HG03342 (cell line): ENCODE data around the gene COQ9.
"Not testable (repeated sequence)": the region's sequence is repeated elsewhere in the genome, so short reads cannot be mapped to it uniquely, and the experiment has no call there.

Experiments used
- ATAC-seq: cut with Tn5 transposase; IDR thresholded peaks from one replicate; pipeline ENCODE4 v1.9.1; 2021; ENCODE audit warnings: mild to moderate bottlenecking, moderate library complexity; ENCODE audit not compliant: unreplicated experiment

Gene COQ9

DNA sequence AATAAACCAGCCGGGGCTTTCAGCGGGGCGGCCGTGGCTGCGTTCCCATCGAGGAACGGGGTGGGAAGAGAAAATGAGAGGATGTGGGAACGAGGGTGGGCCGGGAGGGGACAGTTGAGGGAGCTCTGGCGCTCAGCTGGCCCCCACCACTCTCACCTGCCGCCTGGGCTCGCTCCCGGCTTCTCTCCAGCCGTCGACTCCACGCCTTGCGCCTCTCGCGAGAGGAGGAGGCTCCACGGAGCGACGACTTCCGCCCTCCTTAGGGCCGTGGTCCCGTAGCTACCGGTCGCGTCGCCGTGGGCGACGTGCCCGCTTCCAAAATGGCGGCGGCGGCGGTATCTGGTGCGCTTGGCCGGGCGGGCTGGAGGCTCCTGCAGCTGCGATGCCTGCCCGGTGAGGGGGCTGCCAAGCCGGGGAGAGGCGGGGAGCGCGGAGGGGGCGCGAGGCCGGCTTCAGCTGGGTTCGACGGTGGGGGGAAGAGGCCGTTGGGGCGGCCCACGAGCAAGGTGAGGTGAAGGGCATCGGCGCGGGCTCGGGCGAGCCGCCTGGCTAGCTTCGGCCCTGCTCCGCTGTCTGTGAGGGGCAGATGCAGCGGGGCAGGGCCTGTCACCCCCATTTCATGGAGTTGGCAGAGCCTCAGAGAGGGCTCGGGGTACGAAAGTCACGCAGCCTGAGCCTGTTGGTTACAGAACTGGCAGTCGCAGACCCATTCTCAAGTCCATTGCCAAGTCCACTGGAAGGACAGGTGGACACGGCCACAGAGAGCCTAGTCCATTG is at the start of gene COQ9, which contains the start of gene CIAPIN1:
COQ9 (plus strand) TSS at position 294 of the 777 bp plus-strand sequence; CDS start at position 321, 27 bp downstream.
CIAPIN1 (minus strand) TSS at position 200 of the 777 bp plus-strand sequence. CDS start 6,457 bp downstream, outside the sequence.
- peak; percentile 97 for ATAC-seq

- ATAC-seq, result not testable (repeated sequence)
These were observed 49.8 kb upstream of the COQ9 start for GRCh38 chr16:57397493-57397892.

- no peak for ATAC-seq
These were observed 45.2 kb upstream of the COQ9 start for GRCh38 chr16:57401943-57402640.

DNA sequence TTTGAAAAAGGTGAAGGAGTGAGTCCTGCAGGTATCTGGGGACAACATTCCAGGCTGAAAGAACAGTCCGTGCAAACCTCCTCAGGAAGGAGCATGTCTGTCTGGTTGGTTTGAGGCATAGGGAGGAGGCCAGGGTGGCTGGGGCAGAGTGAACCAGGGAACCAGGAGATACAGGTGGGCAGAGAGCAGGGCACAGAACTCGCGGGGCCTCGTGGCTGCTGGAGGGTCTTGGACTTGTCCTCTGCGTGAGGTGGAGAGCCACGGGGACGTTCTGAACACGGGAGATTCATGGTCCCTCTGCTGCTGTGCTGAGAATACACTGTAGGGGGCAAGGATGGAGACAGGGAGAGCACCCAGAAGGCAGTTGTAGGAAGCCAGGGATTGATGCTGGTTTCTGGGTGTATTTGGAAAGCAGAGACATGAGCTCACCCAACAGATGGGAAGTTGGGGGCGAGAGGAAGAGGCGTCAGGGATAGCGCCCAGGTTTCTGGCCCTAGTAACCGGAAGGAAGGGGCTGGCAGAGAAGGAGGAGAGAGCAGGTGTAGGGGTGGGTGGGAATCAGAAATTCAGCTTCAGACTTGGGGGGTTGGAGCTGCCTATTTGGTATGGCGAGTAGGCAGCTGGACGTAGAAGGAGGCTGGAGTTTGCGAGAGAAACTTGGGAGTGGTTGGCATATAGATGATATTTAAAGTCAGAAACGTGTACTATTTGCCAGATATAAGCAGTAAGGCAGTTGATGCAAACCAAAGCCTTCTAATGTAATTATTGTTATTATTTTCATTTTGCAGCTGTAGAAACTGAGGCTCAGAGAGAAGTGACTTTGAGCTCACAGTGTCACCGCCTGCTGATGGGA is 43.1 kb upstream of the COQ9 start, which contains the start of gene CCL17:
CCL17 (plus strand) TSS at position 803 of the 853 bp plus-strand sequence. CDS start 9,166 bp downstream, outside the sequence.
- no peak for ATAC-seq

DNA sequence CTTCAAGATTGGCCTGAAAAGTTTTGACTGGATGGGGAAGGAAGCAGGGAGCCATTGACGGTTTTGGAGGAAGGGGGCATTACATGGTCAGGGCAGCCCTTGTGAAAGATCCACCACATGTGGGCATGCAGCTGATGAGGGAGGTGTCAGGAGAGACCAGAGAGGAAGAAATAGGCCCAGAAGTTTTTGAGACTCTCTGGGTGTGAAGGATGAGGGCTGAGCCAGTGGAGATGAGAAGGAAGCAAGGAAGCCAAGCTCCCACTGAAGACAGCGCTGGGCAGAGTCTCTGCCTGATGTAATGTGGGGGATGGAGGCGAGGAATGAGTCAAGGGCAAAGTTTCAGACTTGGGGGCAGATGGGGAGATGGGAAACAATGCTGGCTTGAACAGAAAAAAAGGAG is 42.2 kb upstream of the COQ9 start:
- no peak for ATAC-seq

GRCh38 chr16:57406881-57407280 is 40.4 kb upstream of the COQ9 start:
- no peak for ATAC-seq

- no peak for ATAC-seq
These were observed 39.5 kb upstream of the COQ9 start for GRCh38 chr16:57407521-57408353.

GRCh38 chr16:57409065-57409464 is 38.2 kb upstream of the COQ9 start:
- no peak for ATAC-seq

GRCh38 chr16:57409870-57410587 is 37.2 kb upstream of the COQ9 start:
- ATAC-seq, result no peak

DNA sequence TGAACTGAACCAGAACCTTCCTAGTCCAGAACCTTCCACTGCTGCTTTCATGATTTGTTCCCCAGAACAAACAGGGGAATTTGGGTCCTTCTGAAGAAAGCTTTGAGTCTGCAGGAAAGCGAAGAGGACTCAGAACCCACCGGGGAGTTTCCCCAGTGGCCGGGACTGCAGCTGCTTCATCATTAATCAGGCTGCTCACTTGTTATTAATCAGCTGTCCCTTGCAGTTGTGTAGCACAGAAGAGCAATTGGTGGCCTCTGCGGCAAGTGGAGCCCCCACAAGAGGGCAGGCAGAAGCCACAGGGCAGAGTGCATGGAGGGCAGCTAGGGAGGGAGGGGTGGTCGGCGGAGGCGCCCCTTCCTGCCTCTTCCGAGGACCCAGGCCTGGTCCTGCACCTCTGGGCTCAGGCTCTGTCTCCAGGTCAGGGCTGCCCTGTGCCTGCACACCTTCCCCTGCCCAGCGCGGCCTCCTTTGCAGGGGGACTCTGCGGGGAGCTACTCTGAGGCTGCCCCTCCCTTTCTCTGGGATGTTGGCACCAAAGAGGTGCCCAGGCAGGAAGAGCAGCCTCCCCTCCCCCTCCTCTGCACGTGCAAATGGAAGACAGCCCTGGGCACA is 35.8 kb upstream of the COQ9 start:
- no peak for ATAC-seq

- no peak for ATAC-seq
These were observed 34.7 kb upstream of the COQ9 start for GRCh38 chr16:57412584-57412983.

- peak; percentile 81 for ATAC-seq
These were observed 34.0 kb upstream of the COQ9 start for GRCh38 chr16:57413301-57413730.

DNA sequence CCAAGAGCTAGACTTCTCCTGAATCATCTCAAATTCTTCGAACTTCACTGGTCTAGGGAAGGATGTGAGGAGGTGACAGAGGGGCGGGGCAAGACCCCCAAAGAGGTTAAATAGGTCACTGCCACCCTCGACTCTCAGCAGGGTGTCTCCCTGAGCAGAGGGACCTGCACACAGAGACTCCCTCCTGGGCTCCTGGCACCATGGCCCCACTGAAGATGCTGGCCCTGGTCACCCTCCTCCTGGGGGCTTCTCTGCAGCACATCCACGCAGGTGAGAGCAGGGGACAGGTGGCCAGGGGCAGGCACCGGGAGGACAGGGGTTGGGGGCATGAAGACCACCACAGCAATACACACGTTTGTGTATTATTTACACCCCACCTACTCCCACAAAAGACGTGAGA is 33.5 kb upstream of the COQ9 start:
- ATAC-seq, result no peak

DNA sequence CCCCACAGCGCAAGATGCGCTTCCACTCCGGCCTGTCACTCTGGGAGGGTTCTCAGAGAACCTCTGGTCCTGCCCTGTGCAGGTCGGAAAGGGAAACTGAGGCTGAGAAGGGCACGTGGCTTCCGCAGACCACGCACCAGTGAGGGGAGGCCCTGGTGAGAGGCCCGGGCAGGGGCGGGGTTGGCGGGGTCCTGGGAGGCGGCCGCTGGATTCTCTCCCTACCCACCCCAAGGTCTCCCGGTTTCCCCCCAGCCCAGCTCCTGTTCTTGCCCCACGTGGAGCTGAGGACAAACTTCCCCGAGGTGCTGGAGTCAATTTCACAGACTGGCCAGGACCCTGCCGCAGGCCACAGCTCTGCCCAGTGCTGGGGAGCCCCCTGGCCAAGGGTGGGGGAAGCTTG is 31.2 kb upstream of the COQ9 start:
- no peak for ATAC-seq

GRCh38 chr16:57419506-57419905 is 27.8 kb upstream of the COQ9 start:
- ATAC-seq, result no peak

DNA sequence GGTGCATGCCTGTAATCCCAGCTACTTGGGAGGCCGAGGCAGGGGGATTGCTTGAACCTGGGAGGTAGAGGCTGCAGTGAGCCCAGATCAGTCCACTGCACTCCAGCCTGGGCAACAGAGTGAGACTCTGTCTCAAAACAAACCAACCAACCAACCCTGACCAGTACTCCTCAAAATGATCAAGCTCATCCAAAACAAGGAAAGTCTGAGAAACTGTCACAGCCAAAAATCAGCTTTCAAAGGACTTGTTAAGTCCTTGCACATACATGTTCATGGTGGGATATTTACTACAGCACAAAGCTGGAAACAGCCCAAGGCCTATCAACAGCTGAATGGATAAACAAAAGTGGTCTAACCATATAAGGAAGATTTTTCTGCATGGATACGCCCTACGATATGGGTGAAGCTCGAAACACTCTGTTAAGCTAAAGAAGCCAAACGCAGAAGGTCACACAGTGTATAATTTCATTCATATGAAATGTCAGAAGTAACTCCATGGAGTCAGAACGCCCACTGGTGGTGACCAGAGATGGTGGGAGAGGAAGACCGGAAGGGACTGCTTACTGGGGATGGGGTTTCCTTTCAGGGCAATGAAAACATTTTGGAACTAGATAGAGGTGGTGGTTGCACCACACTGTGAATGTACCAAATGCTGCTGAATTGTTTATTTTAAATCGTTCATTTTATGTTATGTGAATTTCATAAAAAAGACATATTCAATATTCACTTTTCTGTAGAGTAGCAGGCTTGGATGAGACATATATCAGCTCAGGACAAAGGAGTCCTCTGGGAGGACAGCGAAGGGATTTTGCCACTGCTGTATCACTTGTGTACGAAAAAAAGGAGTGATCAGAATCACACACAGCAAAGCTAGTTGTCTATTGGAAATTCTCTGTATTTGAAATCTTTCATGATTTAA is 25.0 kb upstream of the COQ9 start:
- ATAC-seq, result no peak

DNA sequence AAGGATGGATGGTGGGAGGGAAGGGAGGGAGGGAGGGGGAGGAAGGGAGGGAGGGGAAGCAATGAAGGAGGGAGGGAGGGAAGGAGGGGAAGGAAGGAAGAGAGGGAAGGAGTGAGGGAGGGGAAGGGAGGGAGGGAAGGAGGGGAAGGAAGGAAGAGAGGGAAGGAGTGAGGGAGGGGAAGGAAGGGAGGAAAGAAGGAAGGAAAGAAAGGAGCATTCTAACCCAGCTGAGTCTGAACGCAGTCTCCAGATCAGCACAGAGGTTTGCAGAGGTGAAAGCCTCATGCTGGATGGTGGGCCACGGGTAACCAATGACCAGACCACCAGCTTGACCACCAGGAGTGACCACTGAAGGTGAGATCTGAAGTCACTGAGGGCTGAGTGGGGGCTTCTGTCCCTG is 24.1 kb upstream of the COQ9 start:
- no peak for ATAC-seq

- ATAC-seq, result no peak
These were observed 22.7 kb upstream of the COQ9 start for GRCh38 chr16:57424583-57424982.
